HCT116 (cell line): ENCODE data around the gene DNASE1L1. TPM values are rescaled to one million over a fixed set of nuclear protein-coding genes. Genes with fewer than 3 reads are reported as not detected.

ENCODE experiments used
- ATAC-seq: fragments of 200-7000 bp; cut with Tn5 transposase; 2 replicates; pipeline ENCODE4 v1.9.1; 2020; ENCODE audit warnings: mild to moderate bottlenecking, moderate library complexity
- BruUV-seq: library from RNA; stranded (reverse); fragments of 400-500 nt; replicated peaks from 2 replicates; lab custom pipeline; 2021; lab: Mats Ljungman, UMichigan
- CTCF ChIA-PET: fragments of 300-600 bp; sonication (Branson Sonifier 250); formaldehyde crosslinking; loops from one replicate; lab custom pipeline; 2021; ENCODE audit warnings: antibody characterized with exemption; lab: Charles Lee
- POLR2A ChIA-PET: fragments of 300-600, 350-600 bp; sonication (Branson Sonifier 250); formaldehyde crosslinking; loops from one replicate; lab custom pipeline; 2021; ENCODE audit warnings: antibody characterized with exemption; lab: Charles Lee
- RAD21 ChIA-PET, 2 experiments: fragments of 300-600 bp; sonication (Branson Sonifier 250); formaldehyde crosslinking; loops; one replicate each; lab custom pipeline; 2023; ENCODE audit warnings: low total read pairs in 2 of 2; ENCODE audit not compliant: uncharacterized antibody in 2 of 2, unreplicated experiment in 2 of 2, low non-redundant PET in 1 of 2; lab: Charles Lee
- DNase-seq: peaks from one replicate; pipeline ENCODE4 v3.0.0-alpha.2; 2010; ENCODE audit warnings: low read depth, low spot score
- H2AFZ ChIP-seq: fragments of 200-600 bp; shearing (Covaris generic), sonication (generic); 2 replicates; pipeline ENCODE4 v1.6.1; 2017; ENCODE audit warnings: low read depth, mixed run types, mixed read lengths, antibody characterized with exemption, low read length; ENCODE audit not compliant: poor library complexity, severe bottlenecking
- H3K27ac ChIP-seq: 2 replicates; pipeline ENCODE4 v1.5.1; 2012; ENCODE audit warnings: low read depth, low read length
- H3K27me3 ChIP-seq: fragments of 200-600 bp; sonication (generic); 2 replicates; pipeline ENCODE4 v1.6.1; 2016; ENCODE audit warnings: mixed run types, low read length, mixed read lengths; ENCODE audit not compliant: insufficient read depth
- H3K36me3 ChIP-seq, 2 experiments: fragments of 200-500 bp in 1 of 2; fragments of 200-600 bp in 1 of 2; sonication (Bioruptor generic) in 1 of 2; sonication (generic) in 1 of 2; 2 replicates each; pipeline versions ENCODE4 v1.5.1 to v1.6.1; 2014 to 2016; ENCODE audit warnings: low read length in 2 of 2, inconsistent platforms in 1 of 2, mixed read lengths in 1 of 2, mixed run types in 1 of 2; ENCODE audit not compliant: insufficient read depth in 2 of 2, control insufficient read depth in 1 of 2
- H3K4me1 ChIP-seq, 2 experiments: fragments of 200-600 bp in 1 of 2; sonication (generic) in 1 of 2; 2 replicates each; pipeline versions ENCODE4 v1.5.1 to v1.6.1; 2012 to 2017; ENCODE audit warnings: low read length in 2 of 2, inconsistent platforms in 1 of 2, mild to moderate bottlenecking in 1 of 2, mixed read lengths in 1 of 2, mixed run types in 1 of 2, moderate library complexity in 1 of 2; ENCODE audit not compliant: insufficient read depth in 2 of 2, control insufficient read depth in 1 of 2
- H3K4me2 ChIP-seq: fragments of 200-600 bp; sonication (generic); 2 replicates; pipeline ENCODE4 v1.6.1; 2017; ENCODE audit warnings: mixed run types, low read length, mixed read lengths
- H3K4me3 ChIP-seq, 2 experiments: fragments of 200-600 bp in 1 of 2; sonication (generic) in 1 of 2; replicated peaks in 1 of 2; 2 replicates each; pipeline ENCODE4 v1.5.1; 2011 to 2016; ENCODE audit warnings: low read length in 2 of 2, control low read depth in 1 of 2, low read depth in 1 of 2, mild to moderate bottlenecking in 1 of 2, mixed read lengths in 1 of 2, mixed run types in 1 of 2
- H3K79me2 ChIP-seq: fragments of 200-600 bp; sonication (generic); 2 replicates; pipeline ENCODE4 v1.6.1; 2017; ENCODE audit warnings: mild to moderate bottlenecking, mixed run types, low read length, moderate library complexity, mixed read lengths; ENCODE audit not compliant: insufficient read depth
- H3K9ac ChIP-seq: fragments of 200-600 bp; sonication (generic); 2 replicates; pipeline ENCODE4 v1.6.1; 2016; ENCODE audit warnings: low read length, mixed read lengths
- H3K9me2 ChIP-seq: fragments of 200-600 bp; sonication (generic), shearing (Covaris generic); 2 replicates; pipeline ENCODE4 v1.6.1; 2017; ENCODE audit warnings: mixed run types, mild to moderate bottlenecking, moderate library complexity; ENCODE audit not compliant: insufficient read depth
- H3K9me3 ChIP-seq, 2 experiments: fragments of 200-500 bp in 1 of 2; fragments of 200-600 bp in 1 of 2; sonication (Bioruptor generic) in 1 of 2; sonication (generic) in 1 of 2; 2 replicates each; pipeline ENCODE4 v1.6.1; 2014 to 2017; ENCODE audit warnings: low read length in 2 of 2, mixed read lengths in 2 of 2, inconsistent platforms in 1 of 2, low read depth in 1 of 2, mild to moderate bottlenecking in 1 of 2, mixed run types in 1 of 2, moderate library complexity in 1 of 2; ENCODE audit not compliant: control insufficient read depth in 1 of 2, insufficient read depth in 1 of 2
- H4K20me1 ChIP-seq: fragments of 200-600 bp; sonication (generic), shearing (Covaris generic); 2 replicates; pipeline ENCODE4 v1.6.1; 2017; ENCODE audit warnings: mixed run types, mild to moderate bottlenecking, moderate library complexity; ENCODE audit not compliant: insufficient read depth
- EZH2phosphoT487 ChIP-seq: fragments of 200-600 bp; IDR thresholded peaks from 2 replicates; pipeline ENCODE4 v1.6.1; 2018; ENCODE audit warnings: antibody characterized with exemption, borderline replicate concordance
- POLR2A ChIP-seq: IDR thresholded peaks from 2 replicates; pipeline ENCODE4 v1.7.0; 2011; ENCODE audit warnings: borderline replicate concordance; ENCODE audit not compliant: insufficient read depth, insufficient read length; ENCODE audit errors: extremely low read depth
- POLR2AphosphoS5 ChIP-seq: IDR thresholded peaks from 2 replicates; pipeline ENCODE4 v1.6.1; 2011; ENCODE audit warnings: mild to moderate bottlenecking, low read depth, low read length, moderate library complexity
- TCF7L2 ChIP-seq: IDR thresholded peaks from 2 replicates; pipeline ENCODE4 v1.7.0; 2011; ENCODE audit warnings: borderline replicate concordance, inconsistent platforms; ENCODE audit not compliant: insufficient read depth, insufficient read length; ENCODE audit errors: extremely low read depth
- YY1 ChIP-seq: IDR thresholded peaks from 2 replicates; pipeline ENCODE4 v1.6.1; 2011; ENCODE audit warnings: low read length, low read depth, moderate library complexity, mild to moderate bottlenecking; ENCODE audit not compliant: insufficient replicate concordance; ENCODE audit errors: extremely low read depth
- intact Hi-C: fragments of 100-400 bp; cut with micrococcal nuclease; formaldehyde crosslinking; loops from 2 replicates; pipeline ENCODE4 v1.10.0; 2022
- total RNA-seq: library from RNA; stranded (reverse); gene quantifications from one replicate; pipeline ENCODE4 v1.2.1, GENCODE V29; 2021; ENCODE audit not compliant: unreplicated experiment

DNASE1L1 gene
- total RNA-seq, 1 experiment from 2014 or later: 16.5 TPM

GRCh38 chrX:154371789-154372300 is 37.2 kb downstream of the DNASE1L1 start:
- POLR2A ChIA-PET: no interaction called here
- H3K9me3 ChIP-seq: no peaks in the 10 kb centered on the region
- no peak overlapping the region; the same call in 1 of the 2 replicates for H3K9ac ChIP-seq
- H3K4me1 ChIP-seq: peaks cover 14 to 54% of the 10 kb centered on the region in 2 experiments
- H3K79me2 ChIP-seq: peaks cover 40% of the 10 kb centered on the region
- no peak for TF ChIP-seq EZH2phosphoT487
- no peak overlapping the region for H2AFZ ChIP-seq
- BruUV-seq: no TSS peak
- CTCF ChIA-PET: no interaction called here
- H3K36me3 ChIP-seq: peaks cover 6 to 11% of the 10 kb centered on the region in 2 experiments; a peak in 2 of 4 replicates
- intact Hi-C loops: no loop called here
- no peaks in the 10 kb centered on the region for H3K9me2 ChIP-seq
- H3K27ac ChIP-seq: peak overlapping the region; percentile 53
- H3K27me3 ChIP-seq: no peaks in the 10 kb centered on the region
- peak overlapping the region; percentile 48 for H3K4me2 ChIP-seq
- no peak for DNase-seq
- no peaks in the 10 kb centered on the region for H4K20me1 ChIP-seq
- peak overlapping the region in 1 of 2 experiments; percentile 26; a peak in 1 of 4 replicates for H3K4me3 ChIP-seq
- RAD21 ChIA-PET: no interaction called here
- ATAC-seq: no peak

GRCh38 chrX:154371017-154371788 is 37.9 kb downstream of the DNASE1L1 start:
- Histone ChIP-seq H3K4me1 (peaks cover 14 to 54% of the 10 kb centered on the region in 2 experiments), H3K27me3 (no peaks in the 10 kb centered on the region), H3K9ac (peak overlapping the region; percentile 77), H3K36me3 (peaks cover 6 to 18% of the 10 kb centered on the region in 2 experiments; a peak in 2 of 4 replicates), H3K4me2 (peak overlapping the region; percentile 94), H3K9me3 (no peaks in the 10 kb centered on the region), H3K79me2 (peaks cover 47% of the 10 kb centered on the region), H2AFZ (no peak overlapping the region), H3K27ac (peak overlapping the region; percentile 82), H3K4me3 (peak overlapping the region; percentile 74 to 78), H4K20me1 (no peaks in the 10 kb centered on the region), H3K9me2 (no peaks in the 10 kb centered on the region)
- ChIA-PET CTCF (interaction anchor here (0.7 kb wide), 1 partner anchor 64 kb away, joined by 3 read pairs; no protein-coding TSS in a partner anchor), POLR2A (interaction anchor here (0.6 to 1.3 kb wide), 8 partner anchors 8 to 391 kb away, joined by 3 to 13 read pairs (median 4); partner anchors contain the start of genes EMD, RPL10 and SLC10A3), RAD21 (interaction anchor here in 1 of 2 experiments (0.6 kb wide), 1 partner anchor 364 kb away, joined by 4 read pairs; no protein-coding TSS in a partner anchor)
- TF ChIP-seq TCF7L2: no peak
- peak; percentile 96 for TF ChIP-seq POLR2AphosphoS5
- TF ChIP-seq YY1: peak; percentile 56
- peak; percentile 93 for TF ChIP-seq POLR2A
- peak; percentile 76 for DNase-seq
- intact Hi-C loops: no loop called here
- BruUV-seq: no TSS peak
- peak; percentile 49 for ATAC-seq
